GM19468 (cell line): Measurements from ENCODE around the gene PRMT1.
"Not testable (repeated sequence)": the region's sequence is repeated elsewhere in the genome, so short reads cannot be mapped to it uniquely, and the experiment has no call there.

ENCODE experiments used
- ATAC-seq: cut with Tn5 transposase; IDR thresholded peaks from one replicate; pipeline ENCODE4 v1.9.1; 2021; ENCODE audit warnings: mild to moderate bottlenecking, moderate library complexity, moderate number of reproducible peaks; ENCODE audit not compliant: unreplicated experiment; ENCODE audit errors: extremely low read depth

Gene PRMT1

DNA sequence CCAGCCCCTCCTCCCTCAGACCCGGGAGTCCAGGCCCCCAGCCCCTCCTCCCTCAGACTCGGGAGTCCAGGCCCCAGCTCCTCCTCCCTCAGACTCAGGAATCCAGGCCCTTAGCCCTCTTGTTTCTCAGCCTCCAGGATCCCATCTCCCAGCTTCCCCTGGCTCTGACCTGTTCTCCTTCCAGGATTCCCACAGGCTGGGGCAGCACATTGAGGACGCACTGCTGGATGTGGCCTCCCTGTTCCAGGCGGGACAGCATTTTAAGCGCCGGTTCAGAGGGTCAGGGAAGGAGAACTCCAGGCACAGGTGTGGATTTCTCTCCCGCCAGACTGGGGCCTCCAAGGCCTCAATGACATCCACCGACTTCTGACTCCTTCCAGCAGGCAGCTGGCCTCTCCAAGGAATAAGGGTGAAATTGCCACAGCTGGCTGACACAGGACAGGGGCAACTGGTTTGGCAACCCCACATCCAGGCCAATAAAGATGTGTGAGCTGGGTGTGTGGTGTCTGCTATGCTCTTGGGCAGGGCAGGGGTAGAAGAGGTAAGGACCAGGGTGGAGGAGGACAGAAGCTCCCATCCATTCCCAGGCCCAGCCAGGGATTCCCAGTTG, 36.3 kb downstream of the PRMT1 start:
- ATAC-seq = no peak

DNA sequence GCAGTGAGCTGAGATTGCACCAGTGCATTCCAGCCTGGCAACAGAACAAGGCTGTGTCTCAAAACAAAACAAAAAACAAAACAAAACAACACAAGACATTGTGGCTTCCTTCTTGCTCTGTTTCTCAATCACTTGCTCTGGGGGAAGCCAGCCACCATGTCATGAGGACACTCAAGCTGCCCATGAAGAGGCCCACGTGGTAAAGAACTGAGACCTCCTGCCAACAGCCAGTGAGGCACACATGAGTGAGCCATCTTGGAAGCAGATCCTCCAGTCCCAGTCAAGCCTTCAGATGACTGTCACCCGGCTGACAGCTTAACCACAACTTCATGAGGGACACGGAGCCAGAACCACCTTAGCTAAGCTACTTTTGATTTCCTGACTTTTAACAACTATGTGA, 39.1 kb downstream of the PRMT1 start:
- no peak for ATAC-seq

DNA sequence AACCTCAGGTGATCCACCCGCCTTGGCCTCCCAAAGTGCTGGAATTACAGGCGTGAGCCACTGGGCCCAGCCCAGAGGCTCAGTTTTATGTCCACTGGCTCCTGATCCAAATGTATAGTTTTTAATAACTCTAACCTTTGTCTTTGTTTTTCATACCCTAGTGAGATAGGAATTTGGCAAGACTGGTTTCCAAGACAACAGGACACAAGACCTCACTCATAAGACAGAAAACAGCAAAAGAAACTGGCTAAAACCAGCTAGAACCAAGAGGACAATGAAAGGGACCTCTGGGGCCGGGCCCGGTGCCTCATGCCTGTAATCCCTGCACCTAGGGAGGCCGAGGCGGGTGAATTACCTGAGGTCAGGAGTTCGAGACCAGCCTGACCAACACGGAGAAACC, 41.4 kb downstream of the PRMT1 start:
- ATAC-seq = no peak

DNA sequence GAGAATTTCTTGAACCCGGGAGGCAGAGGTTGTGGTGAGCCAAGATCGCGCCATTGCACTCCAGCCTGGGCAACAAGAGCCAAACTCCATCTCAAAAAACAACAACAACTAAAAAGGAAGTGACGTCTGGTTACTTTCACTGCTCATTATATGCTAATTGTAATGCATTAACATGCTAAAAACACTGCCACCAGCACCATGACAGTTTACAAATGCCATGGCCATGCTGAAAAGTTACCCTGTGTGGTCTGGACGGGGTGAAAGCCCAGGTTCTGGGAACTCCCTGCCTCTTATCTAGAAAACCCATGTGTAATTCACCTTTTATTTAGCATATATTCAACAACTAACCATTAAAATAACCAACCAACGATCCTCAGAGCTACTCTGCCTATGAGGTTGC, 41.9 kb downstream of the PRMT1 start:
- ATAC-seq = no peak

DNA sequence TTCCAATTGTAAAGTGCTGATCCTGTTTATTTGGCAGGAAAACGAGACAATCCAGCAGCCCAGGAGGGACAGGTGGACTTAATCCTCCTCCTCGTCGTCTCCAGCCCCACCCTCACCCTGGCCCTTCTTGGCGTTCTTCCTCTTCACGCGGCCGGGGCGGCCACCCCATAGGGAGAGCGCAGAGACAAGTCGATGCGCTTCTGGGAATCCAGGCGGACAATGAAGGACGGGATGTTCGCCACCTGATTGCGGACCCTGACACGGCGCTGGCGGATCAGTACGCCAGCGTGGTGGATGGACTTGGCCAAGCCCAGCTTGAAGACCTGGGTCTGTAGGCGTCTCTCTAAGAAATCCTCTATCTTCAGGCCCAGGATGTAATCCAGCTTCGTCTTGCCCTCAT, 42.3 kb downstream of the PRMT1 start:
- ATAC-seq = not testable (repeated sequence)

DNA sequence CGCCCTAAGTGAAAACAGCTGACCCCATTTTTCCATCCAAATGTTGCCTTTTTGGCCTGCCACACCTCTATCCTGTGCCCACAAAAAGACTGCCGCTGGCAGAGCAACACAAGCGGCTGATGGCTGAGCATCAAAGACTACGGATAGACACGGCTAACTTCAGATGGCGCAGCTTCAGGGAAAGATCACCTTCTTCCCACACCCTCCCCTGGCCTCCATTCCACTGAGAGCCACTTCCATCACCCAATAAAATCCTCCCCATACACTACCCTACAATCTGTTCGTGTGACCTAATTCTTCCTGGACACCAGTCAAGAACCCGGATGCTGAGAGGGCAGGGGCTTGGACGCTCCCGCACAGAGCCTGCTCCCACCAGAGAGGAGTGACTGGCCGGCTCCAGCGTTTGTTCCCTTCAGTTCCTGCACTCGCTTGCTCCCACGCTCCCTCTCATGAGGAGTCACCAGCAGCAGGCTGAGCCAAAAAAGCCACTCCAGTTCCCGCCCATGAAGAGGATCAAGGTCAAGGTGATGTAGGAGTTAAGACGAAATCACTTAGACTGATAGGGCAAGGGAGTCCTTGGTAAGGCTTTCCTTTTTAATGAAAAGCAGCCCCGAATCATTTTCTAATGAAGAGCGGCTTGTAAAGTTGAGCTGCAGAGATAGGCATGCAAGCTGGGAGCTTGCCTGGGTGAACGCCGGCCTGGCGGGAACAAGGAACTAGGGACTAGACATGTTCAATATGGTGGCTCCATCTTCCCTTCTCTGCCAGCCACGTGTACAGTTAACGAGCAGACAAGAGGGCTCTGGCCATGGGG, 50.4 kb downstream of the PRMT1 start:
- no peak for ATAC-seq

DNA sequence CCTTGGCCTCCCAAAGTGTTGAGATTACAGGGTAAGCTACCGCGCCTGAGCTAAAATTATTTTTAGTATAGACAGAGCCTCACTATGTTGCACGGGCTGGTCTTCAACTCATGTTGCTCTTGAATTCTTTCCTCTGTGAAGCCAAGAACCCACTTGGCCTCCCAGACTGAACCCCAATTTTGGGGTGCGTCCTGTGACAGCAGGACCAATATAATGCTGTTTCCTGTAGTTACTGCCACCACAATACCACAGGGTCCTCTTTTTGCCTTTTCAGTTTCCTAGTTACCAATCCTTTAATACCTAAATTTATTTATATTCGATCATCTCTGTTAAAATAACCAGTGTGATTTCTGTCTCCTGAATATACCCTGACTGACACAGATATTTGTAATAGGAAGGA, 53.1 kb downstream of the PRMT1 start:
- no peak for ATAC-seq
